Hematopoietic multipotent progenitor cell treated with erythropoietin and hydrocortisone succinate and interleukin-3 and kit ligand, for 15 days (in vitro differentiated cells): ENCODE measurements around the gene UNC5B.

ENCODE experiments used
- DNase-seq: peaks from one replicate; pipeline ENCODE4 v3.0.0-alpha.2; 2015; ENCODE audit warnings: low spot score

Gene UNC5B

DNA sequence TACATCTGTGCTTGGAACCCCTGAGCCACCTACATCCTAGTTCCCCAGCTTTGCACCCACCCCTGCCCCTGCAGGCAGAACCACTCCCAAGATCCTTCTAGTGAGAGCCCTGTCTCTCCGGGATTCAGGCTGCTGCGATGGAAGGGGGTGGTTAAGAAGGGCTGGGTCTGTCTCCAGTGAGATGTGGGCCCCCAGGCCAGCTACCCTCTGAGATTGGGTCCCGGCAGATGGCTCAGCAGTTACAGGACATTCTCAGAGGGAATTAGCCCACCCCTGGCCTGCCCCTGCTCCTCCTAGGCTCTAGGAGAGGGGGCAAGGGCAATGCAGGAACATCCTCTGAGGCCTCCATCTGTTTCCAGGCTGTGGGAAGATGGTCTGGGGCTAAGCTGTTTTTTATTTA, 134.4 kb downstream of the UNC5B start:
- DNase-seq = no peak

DNA sequence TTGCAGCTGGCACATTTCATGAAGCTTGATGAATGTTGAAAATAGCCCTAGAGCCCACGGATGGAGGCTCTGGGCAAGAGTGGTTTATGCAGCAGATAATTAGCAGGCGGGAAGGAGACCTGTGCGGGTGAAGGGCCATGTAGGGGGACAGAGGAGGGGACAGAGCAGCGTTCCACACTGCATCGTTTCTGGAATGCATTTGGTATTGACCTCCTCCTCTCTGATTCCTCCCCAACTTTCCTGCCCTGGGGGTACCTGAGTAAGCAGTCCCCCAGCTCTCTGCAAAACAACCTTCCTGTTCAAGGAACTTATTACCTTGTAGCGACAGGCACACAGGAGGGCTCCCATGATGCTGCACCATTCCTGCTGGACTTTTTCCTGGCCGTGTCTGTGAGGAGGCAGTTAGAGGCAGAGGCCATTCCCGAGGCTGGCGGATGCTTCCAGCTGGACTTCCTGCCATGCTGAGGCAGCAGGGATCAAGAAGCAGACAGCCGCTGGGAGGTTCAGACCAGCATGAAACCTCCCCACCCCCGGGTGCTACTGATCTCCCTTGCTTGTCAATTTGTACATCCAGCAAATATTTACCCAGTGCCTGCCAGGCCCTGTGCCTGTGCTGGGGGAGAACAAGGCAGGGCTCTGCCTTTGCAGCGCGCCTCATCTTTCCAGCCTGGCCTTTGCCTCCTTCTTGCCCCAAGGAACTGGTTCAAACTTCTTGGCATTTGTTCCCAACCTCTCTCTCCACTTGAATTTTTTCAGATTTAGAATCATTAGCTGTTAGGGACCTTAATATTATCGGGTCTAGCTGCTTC, 135.4 kb downstream of the UNC5B start:
- DNase-seq = no peak

DNA sequence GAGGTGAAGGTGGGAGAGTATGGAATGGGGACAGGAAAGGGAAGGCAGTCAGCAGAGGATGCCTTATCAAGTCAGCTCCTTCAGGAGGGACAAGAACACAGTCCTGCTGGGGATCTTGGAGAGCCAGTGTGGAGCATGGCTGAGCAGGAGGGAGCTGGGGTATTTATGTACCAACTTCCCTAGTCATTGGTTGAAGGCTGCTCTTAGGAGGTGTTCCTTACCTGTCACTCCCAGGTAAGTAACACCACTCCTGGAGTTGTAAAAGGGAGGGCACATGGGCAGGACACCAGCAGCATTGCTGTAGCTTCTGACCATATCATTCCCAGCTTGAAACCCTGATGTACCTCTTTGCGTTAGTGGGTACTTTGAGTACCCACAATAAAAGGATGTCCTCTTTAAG, 136.5 kb downstream of the UNC5B start:
- no peak for DNase-seq

DNA sequence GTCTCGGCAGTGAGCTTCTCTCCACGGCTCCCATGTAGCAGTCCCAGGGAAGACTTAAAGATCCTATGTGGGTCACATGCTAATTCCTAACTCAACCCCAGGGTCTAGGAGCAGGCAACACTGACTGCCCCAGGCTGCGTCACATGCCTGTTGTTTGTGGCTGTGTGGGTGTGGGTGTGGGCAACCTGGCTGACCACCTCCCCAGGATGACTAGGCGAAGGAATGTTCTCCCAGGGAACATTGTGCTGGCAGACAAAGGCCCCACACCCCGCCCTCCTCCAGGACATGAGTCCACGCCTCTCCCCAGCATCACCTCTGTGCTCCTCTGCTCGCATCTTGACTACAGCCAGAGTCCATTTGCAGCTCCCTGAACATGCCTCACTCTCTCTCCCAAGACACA, 137.0 kb downstream of the UNC5B start:
- DNase-seq = no peak

DNA sequence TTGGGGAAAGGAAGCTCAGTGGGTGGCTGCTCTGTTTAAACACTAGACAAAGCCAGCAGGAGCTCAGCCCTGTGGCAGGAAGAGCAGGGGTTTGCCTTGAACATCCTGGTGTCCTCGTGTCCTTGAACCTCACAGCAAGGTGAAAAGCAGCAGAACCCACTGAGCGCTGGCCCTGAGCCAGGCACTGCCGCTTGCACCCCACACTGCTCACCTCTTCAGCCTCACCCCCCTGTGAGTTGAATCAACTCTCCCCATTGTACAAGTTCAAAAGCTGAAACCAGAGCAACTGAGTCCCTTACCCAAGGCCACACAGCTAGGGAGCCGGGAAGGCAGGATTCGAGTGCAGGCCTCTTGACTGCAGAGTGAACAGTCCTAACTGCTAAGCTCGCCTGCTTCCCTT, 138.7 kb downstream of the UNC5B start:
- no peak for DNase-seq

DNA sequence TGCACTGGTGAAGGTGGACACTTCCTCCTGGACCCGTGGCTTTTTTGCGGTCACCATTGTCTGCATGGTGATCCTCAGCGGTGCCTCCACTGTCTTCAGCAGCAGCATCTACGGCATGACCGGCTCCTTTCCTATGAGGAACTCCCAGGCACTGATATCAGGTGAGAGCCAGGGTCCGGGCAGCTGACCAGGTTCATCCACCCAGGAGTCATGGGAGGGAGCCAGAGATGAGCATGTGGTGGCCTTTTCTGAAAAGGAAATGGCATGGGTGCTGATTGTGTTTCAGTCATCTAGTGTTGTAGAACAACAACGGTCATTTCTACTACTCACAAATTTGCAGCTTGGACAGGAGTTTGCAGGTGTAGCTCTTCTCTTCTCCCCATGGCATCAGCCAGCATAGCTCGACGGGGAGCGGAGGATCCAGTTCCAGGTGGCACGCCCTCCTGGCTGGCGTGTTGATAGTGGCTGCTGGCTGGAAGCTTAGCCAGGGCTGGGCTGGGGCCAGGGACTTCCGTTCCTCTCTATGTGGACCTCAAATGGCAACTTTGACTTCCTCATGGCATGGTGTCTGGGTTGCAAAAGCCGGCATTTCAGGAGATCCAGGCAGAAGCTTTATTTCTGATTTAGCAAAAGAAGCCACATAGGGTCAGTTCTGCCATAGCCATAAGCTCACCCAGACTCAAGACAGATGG, 139.4 kb downstream of the UNC5B start:
- DNase-seq = no peak
